Smooth muscle cell of the umbilical artery (primary cell): Measurements from ENCODE around the gene COL4A2. TPM values are rescaled to one million over a fixed set of nuclear protein-coding genes. Genes with fewer than 3 reads are reported as not detected.

Source experiments
- total RNA-seq: library from RNA; depleted of rRNA; stranded (reverse); fragments of >200 nt; gene quantifications from 2 replicates; pipeline ENCODE4 v1.2.3, GENCODE V29; 2014

COL4A2 gene
- 1,628 and 2,384 TPM in 2 replicates for total RNA-seq

GRCh38 chr13:110306960-110307766, at the start of gene COL4A2, which contains the start of gene COL4A1:
Gene COL4A2 (plus strand): TSS chr13:110307284. CDS start chr13:110307904, 620 bp downstream.
Gene COL4A1 (minus strand): TSS chr13:110307157. CDS start chr13:110307027, 130 bp downstream.

GRCh38 chr13:110561344-110562035, 254.4 kb downstream of the COL4A2 start, which contains the start of gene RAB20:
Gene RAB20 (minus strand): TSS chr13:110561722. CDS start chr13:110561519, 203 bp downstream.

Other genes starting within 250 kb of the COL4A2 start
- 1,935 and 2,219 TPM in 2 replicates for gene COL4A1, start 127 bp upstream of the COL4A2 start, total RNA-seq